ENCODE results near the gene MEF2D.

Gene MEF2D

DNA sequence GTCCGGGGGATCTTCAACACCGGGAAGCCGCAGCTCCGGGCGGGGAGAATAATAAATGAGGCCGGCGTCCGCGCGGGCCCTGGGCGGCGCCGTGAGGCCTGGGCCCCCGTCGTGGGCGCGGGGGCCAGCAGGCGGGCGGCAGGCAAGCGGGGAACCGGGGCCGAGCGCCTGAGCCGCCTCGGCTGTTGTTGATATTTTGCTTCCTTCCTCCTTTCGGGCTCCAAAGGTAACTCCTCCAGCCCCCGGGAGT is at the start of gene MEF2D:
TSS of gene MEF2D (minus strand) at position 233 of the 250 bp plus-strand sequence. CDS start 17,483 bp downstream, outside the sequence.
- peak within 1 kb of the TSS; percentile 98 for H3K4me2 ChIP-seq (ENCODE audit: low read depth, low read length, poor library complexity, severe bottlenecking)
- H3K27me3 ChIP-seq (ENCODE audit: insufficient read depth, low read length, poor library complexity, severe bottlenecking), result no peaks in the 10 kb centered on the region
- peaks cover 68% of the 10 kb centered on the region for H3K79me2 ChIP-seq (ENCODE audit: insufficient read depth, low read length)
- no peaks in the 10 kb centered on the region for H3K9me3 ChIP-seq (ENCODE audit: insufficient read depth, low read depth, low read length)
- H2AFZ ChIP-seq (ENCODE audit: low read length), result peak within 1 kb of the TSS; percentile 89
- no peak for TF ChIP-seq EZH2phosphoT487 (IDR thresholded peaks at IDR 0.05; ENCODE audit: borderline replicate concordance)
- TF ChIP-seq, protein P1, sequence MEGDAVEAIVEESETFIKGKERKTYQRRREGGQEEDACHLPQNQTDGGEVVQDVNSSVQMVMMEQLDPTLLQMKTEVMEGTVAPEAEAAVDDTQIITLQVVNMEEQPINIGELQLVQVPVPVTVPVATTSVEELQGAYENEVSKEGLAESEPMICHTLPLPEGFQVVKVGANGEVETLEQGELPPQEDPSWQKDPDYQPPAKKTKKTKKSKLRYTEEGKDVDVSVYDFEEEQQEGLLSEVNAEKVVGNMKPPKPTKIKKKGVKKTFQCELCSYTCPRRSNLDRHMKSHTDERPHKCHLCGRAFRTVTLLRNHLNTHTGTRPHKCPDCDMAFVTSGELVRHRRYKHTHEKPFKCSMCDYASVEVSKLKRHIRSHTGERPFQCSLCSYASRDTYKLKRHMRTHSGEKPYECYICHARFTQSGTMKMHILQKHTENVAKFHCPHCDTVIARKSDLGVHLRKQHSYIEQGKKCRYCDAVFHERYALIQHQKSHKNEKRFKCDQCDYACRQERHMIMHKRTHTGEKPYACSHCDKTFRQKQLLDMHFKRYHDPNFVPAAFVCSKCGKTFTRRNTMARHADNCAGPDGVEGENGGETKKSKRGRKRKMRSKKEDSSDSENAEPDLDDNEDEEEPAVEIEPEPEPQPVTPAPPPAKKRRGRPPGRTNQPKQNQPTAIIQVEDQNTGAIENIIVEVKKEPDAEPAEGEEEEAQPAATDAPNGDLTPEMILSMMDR (conservative IDR thresholded peaks at IDR 0.05; ENCODE audit: low read length), result no peak
- no peaks in the 10 kb centered on the region for H3K9me2 ChIP-seq (replicated peaks; ENCODE audit: low read depth, low read length)
- H4K20me1 ChIP-seq (ENCODE audit: insufficient read depth, low read length, poor library complexity, severe bottlenecking), result peaks cover 47% of the 10 kb centered on the region
- peaks cover 72% of the 10 kb centered on the region for H3K4me1 ChIP-seq (ENCODE audit: insufficient read depth, low read length, poor library complexity, severe bottlenecking)
- H3F3A ChIP-seq (ENCODE audit: low read depth), result peaks cover 5% of the 10 kb centered on the region; the same call in 1 of the 2 replicates
- peak within 1 kb of the TSS; percentile 95 for H3K9ac ChIP-seq (ENCODE audit: low read depth, low read length, poor library complexity, severe bottlenecking)
- H3K36me3 ChIP-seq (ENCODE audit: insufficient read depth, low read length), result no peaks in the 10 kb centered on the region
- peak within 1 kb of the TSS; percentile 88 for H3K4me3 ChIP-seq (ENCODE audit: low read length, poor library complexity, severe bottlenecking)

GRCh38 chr1:156550346-156550745 is 49.8 kb upstream of the MEF2D start:
- TF ChIP-seq EZH2phosphoT487 (IDR thresholded peaks at IDR 0.05; ENCODE audit: borderline replicate concordance), result no peak
- TF ChIP-seq, protein P1 (conservative IDR thresholded peaks at IDR 0.05; ENCODE audit: low read length), result no peak

GRCh38 chr1:156549831-156550230 is 49.3 kb upstream of the MEF2D start:
- no peaks in the 10 kb centered on the region for H3F3A ChIP-seq (ENCODE audit: low read depth)
- H3K9ac ChIP-seq (ENCODE audit: low read depth, low read length, poor library complexity, severe bottlenecking), result no peak overlapping the region
- no peaks in the 10 kb centered on the region for H3K9me2 ChIP-seq (replicated peaks; ENCODE audit: low read depth, low read length)
- H3K9me3 ChIP-seq (ENCODE audit: insufficient read depth, low read depth, low read length), result no peaks in the 10 kb centered on the region
- H3K27me3 ChIP-seq (ENCODE audit: insufficient read depth, low read length, poor library complexity, severe bottlenecking), result no peaks in the 10 kb centered on the region
- no peak overlapping the region for H3K4me3 ChIP-seq (ENCODE audit: low read length, poor library complexity, severe bottlenecking)
- H3K36me3 ChIP-seq (ENCODE audit: insufficient read depth, low read length), result peaks cover 10% of the 10 kb centered on the region; the same call in 1 of the 2 replicates
- no peak for TF ChIP-seq EZH2phosphoT487 (IDR thresholded peaks at IDR 0.05; ENCODE audit: borderline replicate concordance)
- H3K4me1 ChIP-seq (ENCODE audit: insufficient read depth, low read length, poor library complexity, severe bottlenecking), result no peaks in the 10 kb centered on the region
- H4K20me1 ChIP-seq (ENCODE audit: insufficient read depth, low read length, poor library complexity, severe bottlenecking), result no peaks in the 10 kb centered on the region
- H2AFZ ChIP-seq (ENCODE audit: low read length), result no peak overlapping the region
- H3K79me2 ChIP-seq (ENCODE audit: insufficient read depth, low read length), result no peaks in the 10 kb centered on the region
- no peak overlapping the region for H3K4me2 ChIP-seq (ENCODE audit: low read depth, low read length, poor library complexity, severe bottlenecking)

More at GRCh38 chr1:156550346-156550745, 49.8 kb upstream of the MEF2D start:
- Histone ChIP-seq H3F3A (ENCODE audit: low read depth) (no peaks in the 10 kb centered on the region), H3K4me3 (ENCODE audit: low read length, poor library complexity, severe bottlenecking) (no peak overlapping the region), H4K20me1 (ENCODE audit: insufficient read depth, low read length, poor library complexity, severe bottlenecking) (no peaks in the 10 kb centered on the region), H3K9me2 (replicated peaks; ENCODE audit: low read depth, low read length) (no peaks in the 10 kb centered on the region), H3K27me3 (ENCODE audit: insufficient read depth, low read length, poor library complexity, severe bottlenecking) (no peaks in the 10 kb centered on the region), H3K9me3 (ENCODE audit: insufficient read depth, low read depth, low read length) (no peaks in the 10 kb centered on the region), H3K4me2 (ENCODE audit: low read depth, low read length, poor library complexity, severe bottlenecking) (no peak overlapping the region), H3K9ac (ENCODE audit: low read depth, low read length, poor library complexity, severe bottlenecking) (no peak overlapping the region), H3K4me1 (ENCODE audit: insufficient read depth, low read length, poor library complexity, severe bottlenecking) (no peaks in the 10 kb centered on the region), H2AFZ (ENCODE audit: low read length) (no peak overlapping the region), H3K79me2 (ENCODE audit: insufficient read depth, low read length) (no peaks in the 10 kb centered on the region), H3K36me3 (ENCODE audit: insufficient read depth, low read length) (peaks cover 10% of the 10 kb centered on the region; the same call in 1 of the 2 replicates)

DNA sequence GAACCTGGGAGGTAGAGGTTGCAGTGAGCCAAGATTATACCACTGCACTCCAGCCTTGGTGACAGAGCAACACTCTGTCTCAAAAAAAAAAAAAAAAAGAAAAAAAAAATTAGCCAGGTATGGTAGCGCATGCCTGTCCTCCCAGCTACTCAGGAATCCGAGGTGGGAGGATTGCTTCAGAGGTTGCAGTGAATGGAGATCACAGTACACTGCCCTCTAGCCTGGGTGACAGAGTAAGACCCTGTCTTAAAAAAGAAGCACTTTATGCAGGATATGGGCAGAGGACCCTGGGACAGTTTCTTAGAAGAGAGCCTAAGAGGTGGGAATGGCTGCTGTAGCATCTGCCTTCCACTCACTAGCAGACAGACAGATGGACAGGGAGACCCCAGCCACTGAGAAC is 48.8 kb upstream of the MEF2D start:
- Histone ChIP-seq H3K9me2 (replicated peaks; ENCODE audit: low read depth, low read length) (no peaks in the 10 kb centered on the region), H3K4me1 (ENCODE audit: insufficient read depth, low read length, poor library complexity, severe bottlenecking) (no peaks in the 10 kb centered on the region), H3K9ac (ENCODE audit: low read depth, low read length, poor library complexity, severe bottlenecking) (no peak overlapping the region), H2AFZ (ENCODE audit: low read length) (no peak overlapping the region), H4K20me1 (ENCODE audit: insufficient read depth, low read length, poor library complexity, severe bottlenecking) (no peaks in the 10 kb centered on the region), H3K4me2 (ENCODE audit: low read depth, low read length, poor library complexity, severe bottlenecking) (no peak overlapping the region), H3K36me3 (ENCODE audit: insufficient read depth, low read length) (peaks cover 10% of the 10 kb centered on the region; the same call in 1 of the 2 replicates), H3K4me3 (ENCODE audit: low read length, poor library complexity, severe bottlenecking) (no peak overlapping the region), H3F3A (ENCODE audit: low read depth) (no peaks in the 10 kb centered on the region), H3K27me3 (ENCODE audit: insufficient read depth, low read length, poor library complexity, severe bottlenecking) (no peaks in the 10 kb centered on the region), H3K9me3 (ENCODE audit: insufficient read depth, low read depth, low read length) (no peaks in the 10 kb centered on the region), H3K79me2 (ENCODE audit: insufficient read depth, low read length) (no peaks in the 10 kb centered on the region)
- TF ChIP-seq, protein P1 (conservative IDR thresholded peaks at IDR 0.05; ENCODE audit: low read length), result 0 out of 2 replicates have a peak, but pooled peaks have one; percentile 19
- no peak for TF ChIP-seq EZH2phosphoT487 (IDR thresholded peaks at IDR 0.05; ENCODE audit: borderline replicate concordance)
